ENCODE results near the gene IRF8. TPM values are rescaled to one million over a fixed set of nuclear protein-coding genes. Genes with fewer than 3 reads are reported as not detected.

The IRF8 gene
- total RNA-seq, 1 experiment from 2014 or later, result 5.0 TPM

DNA sequence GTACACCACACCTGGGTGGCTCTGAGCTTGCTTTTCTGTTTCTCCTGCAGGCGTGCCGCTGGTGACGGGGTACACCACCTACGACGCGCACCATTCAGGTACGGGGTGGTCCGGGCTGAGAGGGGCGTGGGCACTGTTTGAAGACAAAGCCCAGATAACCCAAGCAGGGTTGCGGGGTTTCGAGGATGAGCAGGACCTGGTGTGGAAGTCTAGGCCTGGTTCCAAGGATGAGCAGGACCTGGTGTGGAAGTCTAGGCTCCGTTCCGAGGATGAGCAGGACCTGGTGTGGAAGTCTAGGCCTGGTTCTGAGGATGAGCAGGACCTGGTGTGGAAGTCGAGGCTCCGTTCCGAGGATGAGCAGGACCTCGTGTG is 15.4 kb downstream of the IRF8 start:
- Mint-ChIP-seq H3K27ac (ENCODE audit: unreplicated experiment) (no peak overlapping the region), H3K4me1 (ENCODE audit: low read depth, unreplicated experiment) (peaks cover 12% of the 10 kb centered on the region), H3K9me3 (ENCODE audit: low read depth, unreplicated experiment) (no peaks in the 10 kb centered on the region), H3K4me3 (ENCODE audit: low read depth, unreplicated experiment) (no peak overlapping the region), H3K36me3 (ENCODE audit: insufficient read depth, unreplicated experiment) (peaks cover 4% of the 10 kb centered on the region), H3K27me3 (ENCODE audit: unreplicated experiment) (no peaks in the 10 kb centered on the region)
- no TSS peak for BruUV-seq (replicated peaks)
- TF ChIP-seq, protein P1, sequence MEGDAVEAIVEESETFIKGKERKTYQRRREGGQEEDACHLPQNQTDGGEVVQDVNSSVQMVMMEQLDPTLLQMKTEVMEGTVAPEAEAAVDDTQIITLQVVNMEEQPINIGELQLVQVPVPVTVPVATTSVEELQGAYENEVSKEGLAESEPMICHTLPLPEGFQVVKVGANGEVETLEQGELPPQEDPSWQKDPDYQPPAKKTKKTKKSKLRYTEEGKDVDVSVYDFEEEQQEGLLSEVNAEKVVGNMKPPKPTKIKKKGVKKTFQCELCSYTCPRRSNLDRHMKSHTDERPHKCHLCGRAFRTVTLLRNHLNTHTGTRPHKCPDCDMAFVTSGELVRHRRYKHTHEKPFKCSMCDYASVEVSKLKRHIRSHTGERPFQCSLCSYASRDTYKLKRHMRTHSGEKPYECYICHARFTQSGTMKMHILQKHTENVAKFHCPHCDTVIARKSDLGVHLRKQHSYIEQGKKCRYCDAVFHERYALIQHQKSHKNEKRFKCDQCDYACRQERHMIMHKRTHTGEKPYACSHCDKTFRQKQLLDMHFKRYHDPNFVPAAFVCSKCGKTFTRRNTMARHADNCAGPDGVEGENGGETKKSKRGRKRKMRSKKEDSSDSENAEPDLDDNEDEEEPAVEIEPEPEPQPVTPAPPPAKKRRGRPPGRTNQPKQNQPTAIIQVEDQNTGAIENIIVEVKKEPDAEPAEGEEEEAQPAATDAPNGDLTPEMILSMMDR (IDR thresholded peaks at IDR 0.05; ENCODE audit: unreplicated experiment), result no peak
- DNase-seq, result no peak
- CTCF ChIA-PET, result no interaction called here
- intact Hi-C loops (cut with micrococcal nuclease; ENCODE audit: unreplicated experiment), result no loop called here

DNA sequence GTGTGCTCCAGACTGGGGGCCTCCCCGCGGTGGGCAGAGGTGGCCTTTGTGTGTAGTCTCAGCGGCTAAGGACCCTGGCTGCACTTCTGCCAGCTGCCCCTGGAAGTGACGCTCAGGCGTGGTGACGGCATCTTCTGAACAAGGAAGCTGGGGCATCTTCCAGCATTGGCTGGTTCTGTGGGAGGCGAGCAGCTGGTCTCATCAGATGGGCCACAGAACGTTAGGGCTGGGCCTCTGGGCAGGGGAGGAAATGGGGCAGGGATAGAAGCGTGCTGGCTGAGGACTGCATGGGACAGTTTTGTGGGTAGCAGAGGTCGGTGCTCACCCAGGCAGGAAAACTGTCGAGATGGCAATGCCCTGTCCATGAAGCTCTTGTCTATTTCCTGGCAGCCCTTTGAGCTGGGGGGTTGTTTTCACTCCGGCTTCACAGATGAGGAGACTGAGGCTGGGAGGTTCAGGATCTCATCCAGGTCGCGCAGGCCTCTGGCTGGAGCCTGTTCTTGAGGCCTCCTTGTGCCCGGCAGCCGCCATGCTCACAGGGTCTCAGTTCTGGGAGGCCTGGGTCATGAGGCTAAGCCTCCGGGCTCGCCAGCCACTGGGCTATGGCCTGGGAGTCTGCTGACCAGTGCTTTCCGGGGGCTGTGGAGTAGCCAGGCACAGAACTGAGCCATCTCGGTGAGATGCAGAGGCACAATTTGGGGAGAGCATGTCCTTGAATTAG is 16.3 kb downstream of the IRF8 start:
- no peak overlapping the region for H3K27ac Mint-ChIP-seq (ENCODE audit: unreplicated experiment)
- CTCF ChIA-PET, result interaction anchor here (0.5 to 1.0 kb wide), 2 partner anchors 94 to 186 kb away, joined by 3 to 5 read pairs; no protein-coding TSS in a partner anchor
- no peaks in the 10 kb centered on the region for H3K9me3 Mint-ChIP-seq (ENCODE audit: low read depth, unreplicated experiment)
- H3K27me3 Mint-ChIP-seq (ENCODE audit: unreplicated experiment), result no peaks in the 10 kb centered on the region
- no peak overlapping the region for H3K4me3 Mint-ChIP-seq (ENCODE audit: low read depth, unreplicated experiment)
- BruUV-seq (replicated peaks), result no TSS peak
- peaks cover 4% of the 10 kb centered on the region for H3K36me3 Mint-ChIP-seq (ENCODE audit: insufficient read depth, unreplicated experiment)
- intact Hi-C loops (cut with micrococcal nuclease; ENCODE audit: unreplicated experiment), result no loop called here
- DNase-seq, result no peak
- peaks cover 12% of the 10 kb centered on the region for H3K4me1 Mint-ChIP-seq (ENCODE audit: low read depth, unreplicated experiment)
- TF ChIP-seq, protein P1 (IDR thresholded peaks at IDR 0.05; ENCODE audit: unreplicated experiment), result no peak

DNA sequence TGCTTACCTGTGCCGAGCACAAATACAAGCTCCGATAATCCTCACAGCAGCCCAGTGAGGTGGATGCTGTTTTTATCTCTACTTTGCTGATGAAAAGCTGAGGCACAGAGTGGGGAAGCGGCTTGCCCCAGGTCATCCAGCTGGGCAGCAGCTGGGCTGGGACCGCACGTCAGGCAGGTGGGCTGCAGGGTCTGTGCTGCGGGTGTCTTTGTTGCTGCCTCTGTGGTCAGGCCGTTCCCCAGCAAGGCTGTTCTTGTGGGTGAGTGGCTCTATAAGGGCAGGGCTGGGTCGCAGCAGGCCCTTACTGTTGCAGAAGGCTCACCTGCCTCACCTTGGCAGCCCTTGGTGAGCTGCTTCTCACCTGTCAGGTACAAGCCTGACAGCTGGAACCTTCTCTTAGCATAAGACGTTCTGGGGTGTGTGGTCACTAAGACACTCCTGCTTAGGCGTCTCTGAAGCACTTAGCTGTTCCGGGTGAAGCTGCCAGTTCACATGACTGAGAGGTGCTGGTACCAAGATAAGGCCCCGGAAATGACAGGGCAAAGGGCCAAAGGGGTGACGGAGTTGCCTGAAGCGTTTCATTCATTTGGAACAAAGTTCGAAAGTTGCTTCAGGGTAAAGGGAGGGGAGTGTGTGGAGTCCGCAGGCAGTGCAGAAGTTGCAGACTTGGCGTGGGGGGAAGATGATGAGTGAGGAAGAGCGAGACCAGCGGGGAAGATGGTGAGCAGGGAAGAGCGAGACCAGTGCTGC is 17.4 kb downstream of the IRF8 start:
- no peaks in the 10 kb centered on the region for H3K27me3 Mint-ChIP-seq (ENCODE audit: unreplicated experiment)
- no TSS peak for BruUV-seq (replicated peaks)
- peak; percentile 75 for DNase-seq
- peak overlapping the region; percentile 25 for H3K27ac Mint-ChIP-seq (ENCODE audit: unreplicated experiment)
- intact Hi-C loops (cut with micrococcal nuclease; ENCODE audit: unreplicated experiment), result no loop called here
- peak overlapping the region; percentile 37 for H3K4me3 Mint-ChIP-seq (ENCODE audit: low read depth, unreplicated experiment)
- H3K36me3 Mint-ChIP-seq (ENCODE audit: insufficient read depth, unreplicated experiment), result peaks cover 4% of the 10 kb centered on the region
- CTCF ChIA-PET, result interaction anchor here (0.5 to 1.8 kb wide), 4 partner anchors 13 to 185 kb away, joined by 3 to 6 read pairs (median 6); no protein-coding TSS in a partner anchor
- H3K9me3 Mint-ChIP-seq (ENCODE audit: low read depth, unreplicated experiment), result no peaks in the 10 kb centered on the region
- H3K4me1 Mint-ChIP-seq (ENCODE audit: low read depth, unreplicated experiment), result peaks cover 12% of the 10 kb centered on the region
- TF ChIP-seq, protein P1 (IDR thresholded peaks at IDR 0.05; ENCODE audit: unreplicated experiment), result no peak

DNA sequence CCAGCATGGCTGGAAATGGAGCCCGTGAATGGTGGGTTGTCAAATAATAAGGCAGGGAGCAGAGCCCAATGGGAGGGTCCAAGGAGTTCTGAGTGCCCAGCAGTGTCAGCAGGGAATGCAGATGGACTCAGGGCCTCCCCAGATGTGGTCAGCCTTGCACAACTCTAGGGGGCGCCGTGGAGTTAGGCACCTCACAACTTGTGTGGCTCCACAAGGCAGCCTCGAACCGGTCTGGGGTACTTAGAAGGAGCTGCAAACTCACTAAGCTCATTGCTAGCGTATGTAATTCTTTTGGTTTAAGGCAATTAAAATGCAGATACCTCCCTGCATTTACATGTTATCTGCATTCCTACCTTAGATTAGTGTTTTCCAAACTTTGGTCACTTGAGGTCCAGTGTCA is 18.1 kb downstream of the IRF8 start:
- H3K4me3 Mint-ChIP-seq (ENCODE audit: low read depth, unreplicated experiment), result peak overlapping the region; percentile 37
- no peak for DNase-seq
- TF ChIP-seq, protein P1 (IDR thresholded peaks at IDR 0.05; ENCODE audit: unreplicated experiment), result peak; percentile 19
- intact Hi-C loops (cut with micrococcal nuclease; ENCODE audit: unreplicated experiment), result no loop called here
- H3K27me3 Mint-ChIP-seq (ENCODE audit: unreplicated experiment), result no peaks in the 10 kb centered on the region
- BruUV-seq (replicated peaks), result no TSS peak
- peaks cover 4% of the 10 kb centered on the region for H3K36me3 Mint-ChIP-seq (ENCODE audit: insufficient read depth, unreplicated experiment)
- no peak overlapping the region for H3K27ac Mint-ChIP-seq (ENCODE audit: unreplicated experiment)
- peaks cover 12% of the 10 kb centered on the region for H3K4me1 Mint-ChIP-seq (ENCODE audit: low read depth, unreplicated experiment)
- no peaks in the 10 kb centered on the region for H3K9me3 Mint-ChIP-seq (ENCODE audit: low read depth, unreplicated experiment)
- CTCF ChIA-PET, result interaction anchor here (1.2 to 1.8 kb wide), 2 partner anchors 12 to 70 kb away, joined by 6 read pairs; no protein-coding TSS in a partner anchor

Data from Calu3 (cell line).